ENCODE data around the gene TMEM179B. TPM values are rescaled to one million over a fixed set of nuclear protein-coding genes. Genes with fewer than 3 reads are reported as not detected.
"Not testable (repeated sequence)": the region's sequence is repeated elsewhere in the genome, so short reads cannot be mapped to it uniquely, and the experiment has no call there.

The TMEM179B gene
- total and polyA plus RNA-seq, 7 experiments from 2014 or later = 23.2 to 113 (median 61.1) TPM

GRCh38 chr11:62753736-62754603 is 33.2 kb upstream of the TMEM179B start, which contains the start of gene ZBTB3:
TSS of gene ZBTB3 (minus strand) at chr11:62754160. CDS start at chr11:62753664, 496 bp downstream.
- H3K36me3 Mint-ChIP-seq = peaks cover 0 to 9% (median 1%) of the 10 kb centered on the region in 5 donors
- ChIA-PET CTCF (interaction anchor here (0.5 to 2.1 kb wide), 14 partner anchors 8 to 163 kb away, joined by 3 to 17 read pairs (median 4); partner anchors contain the start of genes HNRNPUL2, POLR2G, SLC3A2 and TMEM179B), POLR2A (interaction anchor here (0.6 to 7.7 kb wide), 52 partner anchors 8 to 1486 kb away, joined by 3 to 195 read pairs (median 5); partner anchors contain the start of genes BSCL2, C11orf98, CSKMT and EEF1G)
- no peaks in the 10 kb centered on the region for H3K27me3 ChIP-seq (ENCODE audit: control insufficient read depth in 2 of 2, insufficient read depth in 2 of 2, low read length in 2 of 2)
- peak; percentile 89 to 99 (median 98) for DNase-seq
- intact Hi-C loops (cut with micrococcal nuclease) = loop anchor here (1.0 kb wide), 14 partner anchors 7 to 163 kb away; partner anchors contain the start of genes POLR2G (in 2 of the 2), TAF6L (in 2 of the 2), TTC9C (in 2 of the 2) and NXF1 (in 1 of the 2)
- ATAC-seq = peak; percentile 96
- no peaks in the 10 kb centered on the region for H3K9me3 Mint-ChIP-seq
- peaks cover 0 to 17% (median 0%) of the 10 kb centered on the region in 3 experiments for H3K36me3 ChIP-seq (ENCODE audit: control insufficient read depth in 2 of 3, insufficient read depth in 3 of 3, low read length in 3 of 3)
- H3K27ac Mint-ChIP-seq = peak within 1 kb of the TSS; percentile 93 to 99 (median 95)
- H3K9me3 ChIP-seq (ENCODE audit: control insufficient read depth in 2 of 3, low read length in 3 of 3) = no peaks in the 10 kb centered on the region
- peak within 1 kb of the TSS; percentile 86 to 100 (median 98) for H3K4me3 Mint-ChIP-seq
- no peaks in the 10 kb centered on the region for H3K27me3 Mint-ChIP-seq
- peaks cover 9 to 41% (median 29%) of the 10 kb centered on the region in 7 donors for H3K4me1 Mint-ChIP-seq
- H3K4me3 ChIP-seq (ENCODE audit: low read length) = peak within 1 kb of the TSS; percentile 94
- H3K4me1 ChIP-seq (ENCODE audit: control insufficient read depth in 2 of 2, insufficient read depth in 2 of 2, low read length in 2 of 2) = peaks cover 15 to 16% of the 10 kb centered on the region in 2 donors
- H3K27ac ChIP-seq (ENCODE audit: low read depth, low read length) = peak within 1 kb of the TSS; percentile 83

GRCh38 chr11:62755086-62755615 is 32.1 kb upstream of the TMEM179B start:
- no peaks in the 10 kb centered on the region for H3K9me3 ChIP-seq (ENCODE audit: control insufficient read depth in 2 of 3, low read length in 3 of 3)
- peaks cover 0 to 17% (median 0%) of the 10 kb centered on the region in 3 experiments for H3K36me3 ChIP-seq (ENCODE audit: control insufficient read depth in 2 of 3, insufficient read depth in 3 of 3, low read length in 3 of 3)
- POLR2A ChIA-PET = interaction anchor here (0.6 to 7.7 kb wide), 19 partner anchors 7 to 1519 kb away, joined by 3 to 195 read pairs (median 20); partner anchors contain the start of genes BSCL2, C11orf98, CSKMT and EEF1G
- ATAC-seq = no peak
- H3K27me3 ChIP-seq (ENCODE audit: control insufficient read depth in 2 of 2, insufficient read depth in 2 of 2, low read length in 2 of 2) = no peaks in the 10 kb centered on the region
- H3K9me3 Mint-ChIP-seq = no peaks in the 10 kb centered on the region
- DNase-seq = no peak
- H3K36me3 Mint-ChIP-seq = peaks cover 0 to 4% (median 0%) of the 10 kb centered on the region in 5 donors
- H3K4me3 ChIP-seq (ENCODE audit: low read length) = no peak overlapping the region
- CTCF ChIA-PET = interaction anchor here (0.6 to 2.1 kb wide), 3 partner anchors 8 to 31 kb away, joined by 3 to 17 read pairs (median 5); partner anchors contain the start of gene TMEM179B
- H3K27me3 Mint-ChIP-seq = no peaks in the 10 kb centered on the region
- intact Hi-C loops (cut with micrococcal nuclease) = no loop called here
- no peak overlapping the region for H3K27ac ChIP-seq (ENCODE audit: low read depth, low read length)
- H3K27ac Mint-ChIP-seq = peak overlapping the region in 7 of 9 donors; percentile 2 to 76 (median 69)
- H3K4me1 Mint-ChIP-seq = peaks cover 5 to 33% (median 25%) of the 10 kb centered on the region in 7 donors
- H3K4me3 Mint-ChIP-seq = peak overlapping the region in 7 of 10 donors; percentile 39 to 98 (median 64)
- peaks cover 15 to 16% of the 10 kb centered on the region in 2 donors for H3K4me1 ChIP-seq (ENCODE audit: control insufficient read depth in 2 of 2, insufficient read depth in 2 of 2, low read length in 2 of 2)

- no peaks in the 10 kb centered on the region for H3K27me3 ChIP-seq (ENCODE audit: control insufficient read depth in 2 of 2, insufficient read depth in 2 of 2, low read length in 2 of 2)
- peaks cover 0 to 4% (median 3%) of the 10 kb centered on the region in 5 donors for H3K36me3 Mint-ChIP-seq
- no peak for ATAC-seq
- POLR2A ChIA-PET = interaction anchor here (0.9 to 1.7 kb wide), 6 partner anchors 29 to 98 kb away, joined by 3 to 7 read pairs (median 4); partner anchors contain the start of genes TMEM179B and TTC9C
- H3K4me1 Mint-ChIP-seq = peaks cover 13 to 35% (median 30%) of the 10 kb centered on the region in 7 donors
- H3K9me3 ChIP-seq (ENCODE audit: control insufficient read depth in 2 of 3, low read length in 3 of 3) = no peaks in the 10 kb centered on the region
- CTCF ChIA-PET = no interaction called here
- no peak for DNase-seq
- peaks cover 14 to 19% of the 10 kb centered on the region in 2 donors for H3K4me1 ChIP-seq (ENCODE audit: control insufficient read depth in 2 of 2, insufficient read depth in 2 of 2, low read length in 2 of 2)
- peak overlapping the region in 1 of 9 donors; percentile 76 for H3K27ac Mint-ChIP-seq
- peaks cover 0 to 2% (median 0%) of the 10 kb centered on the region in 3 experiments for H3K36me3 ChIP-seq (ENCODE audit: control insufficient read depth in 2 of 3, insufficient read depth in 3 of 3, low read length in 3 of 3)
- no peak overlapping the region for H3K4me3 Mint-ChIP-seq
- H3K4me3 ChIP-seq (ENCODE audit: low read length) = no peak overlapping the region
- H3K27me3 Mint-ChIP-seq = no peaks in the 10 kb centered on the region
- H3K27ac ChIP-seq (ENCODE audit: low read depth, low read length) = no peak overlapping the region
- H3K9me3 Mint-ChIP-seq = no peaks in the 10 kb centered on the region
- intact Hi-C loops (cut with micrococcal nuclease) = no loop called here
Measured at GRCh38 chr11:62757846-62758788, 29.1 kb upstream of the TMEM179B start.

- peaks cover 13 to 33% (median 21%) of the 10 kb centered on the region in 7 donors for H3K4me1 Mint-ChIP-seq
- H3K27me3 Mint-ChIP-seq; H3K36me3 ChIP-seq (ENCODE audit: control insufficient read depth in 2 of 3, insufficient read depth in 3 of 3, low read length in 3 of 3); H3K27me3 ChIP-seq (ENCODE audit: control insufficient read depth in 2 of 2, insufficient read depth in 2 of 2, low read length in 2 of 2); H3K9me3 Mint-ChIP-seq; H3K4me3 ChIP-seq (ENCODE audit: low read length); H3K9me3 ChIP-seq (ENCODE audit: control insufficient read depth in 2 of 3, low read length in 3 of 3); ATAC-seq; DNase-seq: not testable (repeated sequence)
- H3K36me3 Mint-ChIP-seq = peaks cover 0 to 11% (median 7%) of the 10 kb centered on the region in 5 donors
- Histone ChIP-seq H3K27ac (ENCODE audit: low read depth, low read length) (peak overlapping the region; percentile 65), H3K4me1 (ENCODE audit: control insufficient read depth in 2 of 2, insufficient read depth in 2 of 2, low read length in 2 of 2) (peaks cover 9 to 14% of the 10 kb centered on the region in 2 donors)
- peak overlapping the region; percentile 14 to 99 (median 98) for H3K4me3 Mint-ChIP-seq
- intact Hi-C loops (cut with micrococcal nuclease) = loop anchor here (1.0 to 2.0 kb wide), 9 partner anchors 8 to 120 kb away; partner anchors contain the start of genes TAF6L (in 2 of the 2), BSCL2 (in 1 of the 2), GNG3 (in 1 of the 2) and HNRNPUL2 (in 1 of the 2)
- POLR2A ChIA-PET = interaction anchor here (0.6 to 4.3 kb wide), 24 partner anchors 7 to 1392 kb away, joined by 3 to 49 read pairs (median 6); partner anchors contain the start of genes C11orf98, CSKMT, HNRNPUL2 and SLC3A2
- CTCF ChIA-PET = interaction anchor here (0.5 to 2.6 kb wide), 5 partner anchors 25 to 336 kb away, joined by 3 to 18 read pairs (median 4); partner anchors contain the start of gene TMEM179B
- peak overlapping the region; percentile 85 to 98 (median 97) for H3K27ac Mint-ChIP-seq
Measured at GRCh38 chr11:62760867-62761227, 26.4 kb upstream of the TMEM179B start.

GRCh38 chr11:62770778-62771143 is 16.4 kb upstream of the TMEM179B start:
- H3K4me1 Mint-ChIP-seq = peaks cover 17 to 41% (median 27%) of the 10 kb centered on the region in 7 donors
- ATAC-seq = no peak
- peak overlapping the region; percentile 88 to 98 (median 94) for H3K4me3 Mint-ChIP-seq
- no peaks in the 10 kb centered on the region for H3K27me3 Mint-ChIP-seq
- Histone ChIP-seq H3K4me3 (ENCODE audit: low read length) (peak overlapping the region; percentile 66), H3K9me3 (ENCODE audit: control insufficient read depth in 2 of 3, low read length in 3 of 3) (no peaks in the 10 kb centered on the region), H3K27me3 (ENCODE audit: control insufficient read depth in 2 of 2, insufficient read depth in 2 of 2, low read length in 2 of 2) (no peaks in the 10 kb centered on the region), H3K27ac (ENCODE audit: low read depth, low read length) (peak overlapping the region; percentile 82), H3K4me1 (ENCODE audit: control insufficient read depth in 2 of 2, insufficient read depth in 2 of 2, low read length in 2 of 2) (peaks cover 10 to 13% of the 10 kb centered on the region in 2 donors), H3K36me3 (ENCODE audit: control insufficient read depth in 2 of 3, insufficient read depth in 3 of 3, low read length in 3 of 3) (peaks cover 0 to 28% (median 0%) of the 10 kb centered on the region in 3 experiments)
- DNase-seq = peak in 2 of 9 donors; percentile 20 to 42
- H3K9me3 Mint-ChIP-seq = no peaks in the 10 kb centered on the region
- peak overlapping the region; percentile 89 to 97 (median 94) for H3K27ac Mint-ChIP-seq
- H3K36me3 Mint-ChIP-seq = peaks cover 0 to 15% (median 5%) of the 10 kb centered on the region in 5 donors
- intact Hi-C loops (cut with micrococcal nuclease) = loop anchor here (1.0 kb wide), 10 partner anchors 9 to 179 kb away; partner anchors contain the start of genes POLR2G (in 2 of the 2), WDR74 (in 2 of the 2), ZBTB3 (in 2 of the 2) and HNRNPUL2 (in 1 of the 2)
- ChIA-PET CTCF (interaction anchor here (0.6 to 2.2 kb wide), 5 partner anchors 9 to 86 kb away, joined by 3 to 6 read pairs (median 4); partner anchors contain the start of gene ZBTB3), POLR2A (interaction anchor here (0.7 to 7.7 kb wide), 24 partner anchors 9 to 178 kb away, joined by 3 to 74 read pairs (median 7); partner anchors contain the start of genes C11orf98, CSKMT, HNRNPUL2 and NXF1)

All from naive thymus-derived CD4-positive, alpha-beta T cell (primary cell).